ENCODE measurements around the gene CCDC61. TPM values are rescaled to one million over a fixed set of nuclear protein-coding genes. Genes with fewer than 3 reads are reported as not detected.

CCDC61 gene
- total and polyA plus RNA-seq, 7 donors: 2.9 to 6.2 (median 5.3) TPM

DNA sequence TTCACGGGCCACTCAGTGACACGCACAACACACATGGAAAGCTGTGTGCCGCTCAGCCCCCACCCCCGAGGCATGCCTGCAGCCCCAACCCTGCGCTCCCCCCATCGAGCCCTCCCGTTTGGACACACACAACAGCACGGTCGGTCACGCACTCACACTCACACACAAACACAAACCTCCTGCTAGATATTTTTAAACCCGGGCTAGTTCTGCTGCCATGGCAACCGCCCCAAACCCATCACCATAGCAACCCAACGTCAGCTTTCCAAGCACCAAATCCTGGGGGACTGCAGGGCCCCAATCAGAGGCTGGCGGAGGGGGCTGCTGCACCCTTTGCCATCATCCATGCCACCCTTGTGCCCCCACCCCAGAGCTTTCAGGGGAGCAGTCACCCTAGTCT, 19.1 kb upstream of the CCDC61 start:
- Histone ChIP-seq H3K9me3 (no peaks in the 10 kb centered on the region), H3K27ac (no peak overlapping the region), H3K4me1 (no peaks in the 10 kb centered on the region), H3K27me3 (ENCODE audit: insufficient read depth in 3 of 3, low read length in 2 of 3) (peaks cover 0 to 64% (median 16%) of the 10 kb centered on the region in 3 donors), H3K4me3 (no peak overlapping the region), H3K36me3 (ENCODE audit: insufficient read depth in 1 of 2, low read depth in 1 of 2) (no peaks in the 10 kb centered on the region)
- no peak for TF ChIP-seq CTCF (IDR thresholded peaks at IDR 0.05)
- no peak for DNase-seq
- ATAC-seq: no peak
- intact Hi-C loops (cut with DNase I): no loop called here
- WGBS, 3 donors: 29 to 40% (median 32%) methylated on average over 14 of the region's 14 CpGs

- DNase-seq (no peak), ATAC-seq (no peak)
- TF ChIP-seq CTCF (IDR thresholded peaks at IDR 0.05): no peak
- Histone ChIP-seq H3K4me1 (no peaks in the 10 kb centered on the region), H3K27me3 (ENCODE audit: insufficient read depth in 3 of 3, low read length in 2 of 3) (peaks cover 0 to 45% (median 10%) of the 10 kb centered on the region in 3 donors), H3K9me3 (no peaks in the 10 kb centered on the region), H3K4me3 (no peak overlapping the region), H3K27ac (no peak overlapping the region), H3K36me3 (ENCODE audit: insufficient read depth in 1 of 2, low read depth in 1 of 2) (no peaks in the 10 kb centered on the region)
- WGBS, 3 donors: 76 to 91% (median 77%) methylated on average over 7 of the region's 7 CpGs
- intact Hi-C loops (cut with DNase I): no loop called here
Measured at GRCh38 chr19:45978156-45978555, 17.1 kb upstream of the CCDC61 start.

DNA sequence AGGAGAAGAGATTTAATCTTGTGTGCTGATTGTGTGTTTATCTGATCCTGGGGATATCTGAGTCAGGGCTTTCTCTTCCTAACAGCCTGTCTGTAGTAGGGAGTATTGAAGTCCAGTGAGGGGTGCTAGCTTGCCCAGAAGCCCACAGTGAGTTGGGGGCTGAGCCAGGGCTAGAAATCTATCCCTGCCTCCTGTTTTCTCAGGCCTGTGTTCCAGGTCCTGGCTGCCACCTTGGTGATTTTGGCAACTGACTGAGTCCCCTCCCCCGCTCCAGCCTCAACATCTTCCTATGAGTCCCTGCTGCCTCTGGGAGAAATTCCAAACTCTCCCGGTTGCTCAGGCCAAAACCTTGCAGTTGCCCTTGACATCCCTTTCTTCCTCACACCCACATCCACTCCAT, 13.9 kb upstream of the CCDC61 start:
- intact Hi-C loops (cut with DNase I): loop anchor here in 1 of 2 donors (10.0 kb wide), 1 partner anchor 877 kb away; no protein-coding TSS in a partner anchor
- WGBS, 3 donors: 42 to 48% (median 47%) methylated on average over 2 of the region's 2 CpGs
- no peak for ATAC-seq

DNA sequence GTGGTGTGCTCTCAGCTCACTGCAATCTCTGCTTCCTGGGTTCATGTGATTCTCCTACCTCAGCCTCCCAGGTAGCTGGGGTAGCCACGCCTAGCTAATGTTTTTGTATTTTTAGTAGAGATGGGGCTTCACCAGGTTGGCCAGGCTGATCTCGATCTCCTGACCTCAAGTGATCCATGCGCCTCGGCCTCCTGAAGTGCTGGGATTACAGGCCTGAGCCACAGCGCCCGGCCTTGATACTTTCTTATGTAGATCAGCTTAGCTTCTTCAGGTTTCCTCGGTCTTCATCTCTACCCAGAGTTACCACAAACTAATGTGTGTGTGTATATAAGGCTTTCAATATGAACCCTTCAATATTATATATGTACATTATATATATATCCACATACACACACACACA, 9.9 kb upstream of the CCDC61 start:
- H3K4me1 ChIP-seq: no peaks in the 10 kb centered on the region
- DNase-seq (no peak), ATAC-seq (no peak)
- no peak for TF ChIP-seq CTCF (IDR thresholded peaks at IDR 0.05)
- H3K36me3 ChIP-seq (ENCODE audit: insufficient read depth in 1 of 2, low read depth in 1 of 2): no peaks in the 10 kb centered on the region
- 71 to 84% (median 79%) methylated on average over 7 of the region's 7 CpGs for WGBS, 3 donors
- no peak overlapping the region for H3K27ac ChIP-seq
- H3K4me3 ChIP-seq: no peak overlapping the region
- intact Hi-C loops (cut with DNase I): loop anchor here in 1 of 2 donors (10.0 kb wide), 1 partner anchor 881 kb away; no protein-coding TSS in a partner anchor
- no peaks in the 10 kb centered on the region for H3K9me3 ChIP-seq
- H3K27me3 ChIP-seq (ENCODE audit: insufficient read depth in 3 of 3, low read length in 2 of 3): peaks cover 0 to 29% (median 3%) of the 10 kb centered on the region in 3 donors

More for the DNA sequence above, 13.9 kb upstream of the CCDC61 start:
- Histone ChIP-seq H3K9me3 (no peaks in the 10 kb centered on the region), H3K27ac (no peak overlapping the region), H3K4me1 (no peaks in the 10 kb centered on the region), H3K4me3 (no peak overlapping the region), H3K36me3 (ENCODE audit: insufficient read depth in 1 of 2, low read depth in 1 of 2) (no peaks in the 10 kb centered on the region), H3K27me3 (ENCODE audit: insufficient read depth in 3 of 3, low read length in 2 of 3) (peaks cover 0 to 25% (median under 1%) of the 10 kb centered on the region in 3 donors)
- DNase-seq: no peak
- no peak for TF ChIP-seq CTCF (IDR thresholded peaks at IDR 0.05)

DNA sequence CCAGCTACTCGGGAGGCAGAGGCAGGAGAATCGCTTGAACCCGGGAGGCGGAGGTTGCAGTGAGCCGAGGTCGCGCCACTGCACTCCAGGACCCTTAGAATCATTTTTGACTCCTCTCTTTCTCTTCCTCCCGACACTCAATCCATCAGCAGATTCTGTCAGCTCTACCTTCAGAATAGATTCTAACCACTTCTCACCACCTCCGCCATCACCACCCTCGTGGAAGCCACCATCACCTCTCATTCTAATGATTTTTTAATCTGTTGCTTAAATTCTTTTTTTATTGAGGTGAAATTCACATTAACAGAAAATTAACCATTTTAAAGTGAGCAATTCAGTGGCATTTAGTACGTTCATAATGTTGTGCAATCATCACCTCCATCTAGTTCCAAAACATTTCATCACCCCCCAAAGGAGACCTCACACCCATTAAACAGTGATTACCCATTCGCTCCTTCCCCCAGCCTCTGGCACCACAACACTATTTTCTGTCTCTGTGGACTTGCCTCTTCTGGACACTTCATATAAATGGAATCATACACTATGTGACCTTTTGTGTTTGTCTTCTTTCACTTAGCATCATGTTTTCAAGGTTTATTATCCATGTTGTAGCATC, 5.0 kb upstream of the CCDC61 start:
- no peak for ATAC-seq
- H3K27me3 ChIP-seq (ENCODE audit: insufficient read depth in 3 of 3, low read length in 2 of 3): peaks cover 0 to 20% (median 4%) of the 10 kb centered on the region in 3 donors
- TF ChIP-seq CTCF (IDR thresholded peaks at IDR 0.05): no peak
- peak in 1 of 2 donors; percentile 65 for DNase-seq
- intact Hi-C loops (cut with DNase I): no loop called here
- 79 to 85% (median 80%) methylated on average over 12 of the region's 12 CpGs for WGBS, 3 donors
- no peaks in the 10 kb centered on the region for H3K36me3 ChIP-seq (ENCODE audit: insufficient read depth in 1 of 2, low read depth in 1 of 2)
- no peak overlapping the region for H3K27ac ChIP-seq
- no peak overlapping the region for H3K4me3 ChIP-seq
- no peaks in the 10 kb centered on the region for H3K9me3 ChIP-seq
- H3K4me1 ChIP-seq: no peaks in the 10 kb centered on the region
